ENCODE measurements around the gene IDH3A.

DNA sequence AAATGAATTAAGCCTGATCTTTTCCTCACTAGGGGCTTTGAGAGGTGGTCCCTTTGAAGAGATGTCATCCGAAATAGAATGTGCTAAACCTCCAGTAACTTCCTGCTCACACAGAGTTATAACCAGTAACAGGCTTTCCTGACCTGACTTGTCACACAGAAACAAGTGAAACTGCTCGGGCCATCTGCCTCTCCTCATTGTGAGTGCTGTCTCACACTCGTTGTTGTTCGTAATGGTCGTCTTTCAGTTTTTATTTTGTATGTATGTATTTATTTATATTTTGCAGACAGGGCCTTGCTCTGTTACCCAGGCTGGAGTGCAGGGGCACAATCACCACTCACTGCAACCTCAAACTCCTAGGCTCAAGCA is 61.2 kb downstream of the IDH3A start:
- TF ChIP-seq, protein P1, sequence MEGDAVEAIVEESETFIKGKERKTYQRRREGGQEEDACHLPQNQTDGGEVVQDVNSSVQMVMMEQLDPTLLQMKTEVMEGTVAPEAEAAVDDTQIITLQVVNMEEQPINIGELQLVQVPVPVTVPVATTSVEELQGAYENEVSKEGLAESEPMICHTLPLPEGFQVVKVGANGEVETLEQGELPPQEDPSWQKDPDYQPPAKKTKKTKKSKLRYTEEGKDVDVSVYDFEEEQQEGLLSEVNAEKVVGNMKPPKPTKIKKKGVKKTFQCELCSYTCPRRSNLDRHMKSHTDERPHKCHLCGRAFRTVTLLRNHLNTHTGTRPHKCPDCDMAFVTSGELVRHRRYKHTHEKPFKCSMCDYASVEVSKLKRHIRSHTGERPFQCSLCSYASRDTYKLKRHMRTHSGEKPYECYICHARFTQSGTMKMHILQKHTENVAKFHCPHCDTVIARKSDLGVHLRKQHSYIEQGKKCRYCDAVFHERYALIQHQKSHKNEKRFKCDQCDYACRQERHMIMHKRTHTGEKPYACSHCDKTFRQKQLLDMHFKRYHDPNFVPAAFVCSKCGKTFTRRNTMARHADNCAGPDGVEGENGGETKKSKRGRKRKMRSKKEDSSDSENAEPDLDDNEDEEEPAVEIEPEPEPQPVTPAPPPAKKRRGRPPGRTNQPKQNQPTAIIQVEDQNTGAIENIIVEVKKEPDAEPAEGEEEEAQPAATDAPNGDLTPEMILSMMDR (IDR thresholded peaks at IDR 0.05), result no peak
- no peak for TF ChIP-seq POLR2A (IDR thresholded peaks at IDR 0.05)

All from right lobe of liver (tissue), 4 donors.